Activated CD4-positive, alpha-beta memory T cell treated with anti-CD3 and anti-CD28 coated beads, Interleukin-2, amount 10 ng/mL, durations not matched to agents 7 days and 5 days (primary cell): ENCODE data around the gene TMC6. TPM values are rescaled to one million over a fixed set of nuclear protein-coding genes. Genes with fewer than 3 reads are reported as not detected.
"Not testable (repeated sequence)": the region's sequence is repeated elsewhere in the genome, so short reads cannot be mapped to it uniquely, and the experiment has no call there.

Experiments
- CTCF ChIA-PET: fragments of 350-600 bp; sonication (Branson Sonifier 250); formaldehyde crosslinking; loops from one replicate; lab custom pipeline; 2021; ENCODE audit warnings: antibody characterized with exemption, inconsistent platforms; lab: Charles Lee
- POLR2A ChIA-PET: fragments of 350-600 bp; sonication (Branson Sonifier 250); formaldehyde crosslinking; loops from one replicate; lab custom pipeline; 2021; ENCODE audit warnings: antibody characterized with exemption; lab: Charles Lee
- DNase-seq: peaks from one replicate; pipeline ENCODE4 v3.0.0-alpha.2; 2020
- H3K27ac Mint-ChIP-seq: one replicate; pipeline ENCODE4 v1.8.0; 2021; ENCODE audit warnings: mild to moderate bottlenecking, mixed read lengths
- H3K27me3 Mint-ChIP-seq: one replicate; pipeline ENCODE4 v1.8.0; 2021; ENCODE audit warnings: mixed read lengths
- H3K36me3 Mint-ChIP-seq: one replicate; pipeline ENCODE4 v1.8.0; 2021; ENCODE audit warnings: low read depth, mixed read lengths
- H3K4me1 Mint-ChIP-seq: one replicate; pipeline ENCODE4 v1.8.0; 2021; ENCODE audit warnings: mixed read lengths
- H3K4me3 Mint-ChIP-seq: one replicate; pipeline ENCODE4 v1.8.0; 2021; ENCODE audit warnings: mild to moderate bottlenecking, mixed read lengths
- H3K9me3 Mint-ChIP-seq: one replicate; pipeline ENCODE4 v1.8.0; 2021; ENCODE audit warnings: mixed read lengths
- total RNA-seq, 2 experiments: library from RNA; stranded (reverse); gene quantifications; one replicate each; pipeline ENCODE4 v1.2.3, GENCODE V29; 2021

The TMC6 gene
- total RNA-seq, 2 experiments from 2014 or later = 460 to 463 TPM

DNA sequence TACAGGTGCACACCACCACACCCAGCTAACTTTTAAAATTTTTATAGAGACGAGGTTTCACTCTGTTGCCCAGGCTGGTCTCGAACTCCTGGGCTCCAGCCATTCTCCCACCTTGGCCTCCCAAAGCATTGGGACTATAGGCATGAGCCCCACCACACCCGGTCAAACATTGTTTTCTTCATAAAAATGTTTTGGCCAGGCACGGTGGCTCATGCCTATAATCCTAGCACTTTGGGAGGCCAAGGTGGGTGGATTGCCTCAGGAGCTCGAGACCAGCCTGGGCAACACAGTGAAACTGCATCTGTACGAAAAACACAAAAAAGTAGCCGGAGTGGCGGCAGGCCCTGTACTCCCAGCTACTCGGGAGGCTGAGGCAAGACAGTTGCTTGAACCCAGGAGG, 12.1 kb downstream of the TMC6 start:
- POLR2A ChIA-PET = interaction anchor here (1.1 to 8.8 kb wide), 2 partner anchors 12 to 24 kb away, joined by 3 to 197 read pairs; partner anchors contain the start of genes TMC6 and TMC8
- no peak overlapping the region for H3K27ac Mint-ChIP-seq
- peaks cover 55% of the 10 kb centered on the region for H3K36me3 Mint-ChIP-seq
- CTCF ChIA-PET = interaction anchor here (0.6 to 1.3 kb wide), 3 partner anchors 9 to 28 kb away, joined by 3 to 8 read pairs (median 4); no protein-coding TSS in a partner anchor
- no peaks in the 10 kb centered on the region for H3K9me3 Mint-ChIP-seq
- DNase-seq = no peak
- H3K4me1 Mint-ChIP-seq = peaks cover 54% of the 10 kb centered on the region
- no peaks in the 10 kb centered on the region for H3K27me3 Mint-ChIP-seq
- no peak overlapping the region for H3K4me3 Mint-ChIP-seq

GRCh38 chr17:78115803-78116202, 12.8 kb downstream of the TMC6 start:
- not testable (repeated sequence) for H3K27me3 Mint-ChIP-seq, H3K9me3 Mint-ChIP-seq, DNase-seq, H3K27ac Mint-ChIP-seq, H3K4me3 Mint-ChIP-seq
- Mint-ChIP-seq H3K36me3 (peaks cover 54% of the 10 kb centered on the region), H3K4me1 (peaks cover 48% of the 10 kb centered on the region)
- ChIA-PET POLR2A (interaction anchor here (0.9 to 8.8 kb wide), 4 partner anchors 13 to 28 kb away, joined by 3 to 197 read pairs (median 6); partner anchors contain the start of genes TMC6 and TMC8), CTCF (interaction anchor here (1.2 to 1.6 kb wide), 3 partner anchors 10 to 21 kb away, joined by 3 to 8 read pairs (median 4); no protein-coding TSS in a partner anchor)

GRCh38 chr17:78114831-78115723, 13.5 kb downstream of the TMC6 start:
- Mint-ChIP-seq H3K27ac (peak overlapping the region; percentile 59), H3K4me1 (peaks cover 44% of the 10 kb centered on the region)

DNA sequence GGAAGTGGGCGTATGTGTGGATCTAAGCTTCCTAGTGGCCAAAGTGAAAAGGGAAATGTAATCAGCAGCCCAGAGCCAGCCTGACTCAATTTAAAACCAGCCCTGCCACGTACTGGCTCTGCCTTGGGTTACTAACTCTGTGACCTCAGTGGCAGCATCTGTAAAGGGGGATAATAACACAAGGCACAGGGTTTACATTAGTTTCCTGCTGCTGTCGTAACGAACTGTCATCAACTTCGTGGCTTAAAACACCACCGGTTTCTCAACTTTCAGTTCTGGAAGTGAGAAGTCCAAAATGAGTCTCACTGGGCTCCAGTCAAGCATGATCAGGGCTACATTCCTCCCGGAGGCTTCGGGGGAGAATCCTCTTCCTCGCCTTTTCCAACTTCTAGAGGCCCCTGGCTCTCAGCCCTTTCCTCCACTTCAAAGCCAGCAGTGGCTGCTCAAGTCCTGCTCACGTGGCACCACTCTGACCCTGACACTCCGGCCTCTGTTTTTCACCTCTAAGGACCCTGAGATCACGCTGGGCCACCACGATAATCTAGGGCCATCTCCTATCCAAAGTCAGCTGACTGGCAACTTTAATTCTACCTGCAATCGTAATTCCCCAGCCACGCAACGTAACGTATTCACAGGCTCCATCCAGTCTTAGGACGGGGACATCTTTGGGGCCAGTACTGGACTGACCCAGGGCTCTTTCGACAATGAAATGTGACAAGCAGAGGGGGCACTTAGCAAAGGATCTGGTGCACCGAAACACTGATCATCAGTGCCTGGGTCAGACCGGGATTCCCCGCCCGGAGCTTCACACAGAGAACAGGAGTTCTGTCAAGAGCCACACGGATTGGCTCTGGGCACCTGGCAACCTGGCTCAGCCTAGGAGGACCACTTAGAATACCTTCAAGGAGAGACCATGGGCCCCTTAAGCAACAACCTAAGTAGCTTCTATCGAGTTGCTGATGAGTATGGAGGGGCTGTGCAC, 14.5 kb downstream of the TMC6 start:
- Mint-ChIP-seq H3K4me3 (no peak overlapping the region), H3K27me3 (no peaks in the 10 kb centered on the region), H3K27ac (peak overlapping the region; percentile 76), H3K9me3 (no peaks in the 10 kb centered on the region), H3K4me1 (peaks cover 39% of the 10 kb centered on the region), H3K36me3 (peaks cover 58% of the 10 kb centered on the region)
- POLR2A ChIA-PET = interaction anchor here (0.9 to 8.8 kb wide), 12 partner anchors 14 to 112 kb away, joined by 3 to 197 read pairs (median 3); partner anchors contain the start of genes TK1, TMC6 and TMC8
- DNase-seq = peak; percentile 63
- CTCF ChIA-PET = interaction anchor here (0.6 to 4.1 kb wide), 10 partner anchors 11 to 137 kb away, joined by 3 to 20 read pairs (median 4); partner anchors contain the start of genes TMC6 and TMC8

More at GRCh38 chr17:78114831-78115723, 13.5 kb downstream of the TMC6 start:
- H3K36me3 Mint-ChIP-seq = peaks cover 56% of the 10 kb centered on the region
- H3K27me3 Mint-ChIP-seq = no peaks in the 10 kb centered on the region
- no peak overlapping the region for H3K4me3 Mint-ChIP-seq
- no peaks in the 10 kb centered on the region for H3K9me3 Mint-ChIP-seq
- POLR2A ChIA-PET = interaction anchor here (0.9 to 8.8 kb wide), 9 partner anchors 13 to 71 kb away, joined by 3 to 197 read pairs (median 5); partner anchors contain the start of genes TK1, TMC6 and TMC8
- CTCF ChIA-PET = interaction anchor here (1.3 to 4.1 kb wide), 3 partner anchors 10 to 60 kb away, joined by 3 to 20 read pairs (median 4); no protein-coding TSS in a partner anchor
- no peak for DNase-seq

GRCh38 chr17:78112518-78113471, 15.8 kb downstream of the TMC6 start:
- H3K4me1 Mint-ChIP-seq = peaks cover 37% of the 10 kb centered on the region
- peaks cover 64% of the 10 kb centered on the region for H3K36me3 Mint-ChIP-seq
- ChIA-PET POLR2A (interaction anchor here (0.9 to 8.8 kb wide), 7 partner anchors 16 to 114 kb away, joined by 3 to 197 read pairs (median 3); partner anchors contain the start of genes TMC6 and TMC8), CTCF (interaction anchor here (0.6 to 4.1 kb wide), 13 partner anchors 9 to 138 kb away, joined by 3 to 20 read pairs (median 5); partner anchors contain the start of genes TMC6 and TMC8)
- H3K9me3 Mint-ChIP-seq = no peaks in the 10 kb centered on the region
- no peaks in the 10 kb centered on the region for H3K27me3 Mint-ChIP-seq
- no peak overlapping the region for H3K4me3 Mint-ChIP-seq
- peak; percentile 81 for DNase-seq
- H3K27ac Mint-ChIP-seq = peak overlapping the region; percentile 76

GRCh38 chr17:78111727-78112517, 16.6 kb downstream of the TMC6 start:
- Mint-ChIP-seq H3K36me3 (peaks cover 62% of the 10 kb centered on the region), H3K4me1 (peaks cover 34% of the 10 kb centered on the region), H3K27me3 (no peaks in the 10 kb centered on the region), H3K4me3 (no peak overlapping the region), H3K9me3 (no peaks in the 10 kb centered on the region), H3K27ac (no peak overlapping the region)
- ChIA-PET CTCF (interaction anchor here (0.8 to 4.1 kb wide), 9 partner anchors 10 to 139 kb away, joined by 4 to 20 read pairs (median 5); partner anchors contain the start of genes TMC6 and TMC8), POLR2A (interaction anchor here (1.1 to 8.8 kb wide), 2 partner anchors 17 to 27 kb away, joined by 3 to 197 read pairs; partner anchors contain the start of genes TMC6 and TMC8)
- no peak for DNase-seq

GRCh38 chr17:78111016-78111726, 17.4 kb downstream of the TMC6 start:
- no peak for DNase-seq
- H3K9me3 Mint-ChIP-seq = no peaks in the 10 kb centered on the region
- CTCF ChIA-PET = interaction anchor here (2.0 to 4.1 kb wide), 2 partner anchors 64 to 140 kb away, joined by 4 to 20 read pairs; no protein-coding TSS in a partner anchor
- POLR2A ChIA-PET = interaction anchor here (0.9 to 8.8 kb wide), 4 partner anchors 17 to 31 kb away, joined by 3 to 197 read pairs (median 4); partner anchors contain the start of genes TMC6 and TMC8
- H3K4me1 Mint-ChIP-seq = peaks cover 32% of the 10 kb centered on the region
- peak overlapping the region; percentile 47 for H3K27ac Mint-ChIP-seq
- peaks cover 56% of the 10 kb centered on the region for H3K36me3 Mint-ChIP-seq
- no peak overlapping the region for H3K4me3 Mint-ChIP-seq
- H3K27me3 Mint-ChIP-seq = no peaks in the 10 kb centered on the region

GRCh38 chr17:78110363-78111015, 18.1 kb downstream of the TMC6 start:
- H3K4me3 Mint-ChIP-seq = no peak overlapping the region
- POLR2A ChIA-PET = interaction anchor here (0.9 to 8.8 kb wide), 4 partner anchors 18 to 32 kb away, joined by 3 to 197 read pairs (median 4); partner anchors contain the start of genes TMC6 and TMC8
- no peaks in the 10 kb centered on the region for H3K9me3 Mint-ChIP-seq
- CTCF ChIA-PET = interaction anchor here (1.6 to 4.1 kb wide), 3 partner anchors 24 to 140 kb away, joined by 3 to 20 read pairs (median 4); no protein-coding TSS in a partner anchor
- no peak overlapping the region for H3K27ac Mint-ChIP-seq
- H3K27me3 Mint-ChIP-seq = no peaks in the 10 kb centered on the region
- H3K36me3 Mint-ChIP-seq = peaks cover 54% of the 10 kb centered on the region
- DNase-seq = no peak
- peaks cover 32% of the 10 kb centered on the region for H3K4me1 Mint-ChIP-seq

GRCh38 chr17:78109489-78109761, 19.1 kb downstream of the TMC6 start:
- Mint-ChIP-seq H3K36me3 (peaks cover 50% of the 10 kb centered on the region), H3K9me3 (no peaks in the 10 kb centered on the region), H3K27ac (no peak overlapping the region), H3K4me1 (peaks cover 24% of the 10 kb centered on the region), H3K4me3 (no peak overlapping the region), H3K27me3 (no peaks in the 10 kb centered on the region)
- ChIA-PET CTCF (interaction anchor here (0.6 to 1.6 kb wide), 2 partner anchors 25 to 1288 kb away, joined by 3 to 6 read pairs; no protein-coding TSS in a partner anchor), POLR2A (interaction anchor here (1.2 to 8.8 kb wide), 2 partner anchors 19 to 74 kb away, joined by 3 to 197 read pairs; partner anchors contain the start of genes TMC6 and TMC8)
- no peak for DNase-seq
